ENCODE data around the gene LBX1. TPM values are rescaled to one million over a fixed set of nuclear protein-coding genes. Genes with fewer than 3 reads are reported as not detected.

LBX1 gene, protein sequence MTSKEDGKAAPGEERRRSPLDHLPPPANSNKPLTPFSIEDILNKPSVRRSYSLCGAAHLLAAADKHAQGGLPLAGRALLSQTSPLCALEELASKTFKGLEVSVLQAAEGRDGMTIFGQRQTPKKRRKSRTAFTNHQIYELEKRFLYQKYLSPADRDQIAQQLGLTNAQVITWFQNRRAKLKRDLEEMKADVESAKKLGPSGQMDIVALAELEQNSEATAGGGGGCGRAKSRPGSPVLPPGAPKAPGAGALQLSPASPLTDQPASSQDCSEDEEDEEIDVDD
- total RNA-seq: not detected in 2 replicates

DNA sequence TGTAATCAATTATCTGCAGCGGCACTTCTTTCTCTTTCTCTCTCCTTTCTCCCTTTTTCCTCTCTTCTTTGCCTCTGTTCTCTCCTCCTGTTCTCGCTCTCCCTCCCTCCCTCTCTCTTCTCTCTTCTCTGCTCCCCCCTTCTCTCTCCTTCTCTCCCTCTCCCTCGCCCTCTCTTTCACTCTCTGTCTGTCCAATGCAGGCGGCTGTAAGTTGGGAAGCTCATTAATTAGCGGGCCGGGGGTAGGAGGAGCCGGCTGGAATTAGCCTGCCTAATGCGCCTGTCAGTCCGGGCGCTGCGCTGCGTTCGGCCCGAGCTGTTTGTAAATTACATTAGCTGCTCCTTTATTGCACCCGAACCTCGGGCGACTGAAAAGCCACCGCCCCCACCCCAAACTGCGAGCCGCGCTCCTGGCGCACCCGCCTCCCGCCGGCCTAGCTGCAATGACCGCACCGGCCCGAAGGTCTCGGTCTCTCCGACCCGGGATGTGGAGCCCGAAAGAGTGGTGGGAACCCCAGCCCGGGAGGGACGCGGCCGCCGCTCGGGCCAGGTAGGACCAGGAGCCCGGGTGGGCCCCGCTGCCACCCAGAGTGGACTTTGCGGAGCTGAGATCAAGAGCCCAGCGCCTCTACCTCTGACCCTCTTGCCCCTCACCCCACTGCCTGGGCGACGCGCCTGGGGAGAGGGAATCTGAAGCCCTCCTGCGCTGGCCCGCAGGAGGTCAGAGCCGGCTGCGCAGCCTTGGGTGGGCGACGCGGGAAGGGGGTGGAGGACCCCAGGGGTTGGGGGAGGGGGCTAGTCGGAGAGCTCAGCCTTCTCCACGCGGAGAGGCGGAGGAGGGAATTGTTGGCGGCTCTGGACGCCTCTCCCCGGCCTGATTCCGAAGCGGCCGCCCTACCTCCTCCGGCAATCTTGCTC, at the start of gene LBX1:
Gene LBX1, minus strand, starts transcription at position 198 of the 917 bp plus-strand sequence. CDS start 648 bp downstream, outside the sequence.

Other genes with a start within 250 kb of the LBX1 start
- 44.8 and 63.8 TPM in 2 replicates for gene MRPL43, start 242.0 kb downstream of the LBX1 start, total RNA-seq
- gene TWNK, start 241.9 kb downstream of the LBX1 start, total RNA-seq: 5.9 and 9.8 TPM in 2 replicates
- 89.9 and 106 TPM in 2 replicates for gene LZTS2, start 229.7 kb downstream of the LBX1 start, total RNA-seq
- gene PDZD7, start 198.3 kb downstream of the LBX1 start, total RNA-seq: 1.3 and 3.1 TPM in 2 replicates
- 44.9 and 78.6 TPM in 2 replicates for gene SFXN3, start 198.2 kb downstream of the LBX1 start, total RNA-seq
- gene KAZALD1, start 167.5 kb downstream of the LBX1 start, total RNA-seq: 22.4 and 29.6 TPM in 2 replicates
- gene TLX1, start 98.2 kb downstream of the LBX1 start, total RNA-seq: not detected in 2 replicates
- gene BTRC, start 124.7 kb upstream of the LBX1 start, total RNA-seq: 10.1 and 12.1 TPM in 2 replicates